Transverse colon (tissue), 4 donors: Measurements from ENCODE around the gene DNAJA2.

Source experiments
- EP300 ChIP-seq: sonication (generic); formaldehyde crosslinking; IDR thresholded peaks from one replicate; pipeline ENCODE4 v1.6.1; 2017; ENCODE audit warnings: antibody characterized with exemption, low read depth
- POLR2A ChIP-seq: fragments of 450-650 bp; IDR thresholded peaks from one replicate; pipeline ENCODE4 v1.6.1; 2016; ENCODE audit warnings: antibody characterized with exemption, mild to moderate bottlenecking, moderate library complexity
- POLR2AphosphoS5 ChIP-seq, 3 donors: sonication (generic); formaldehyde crosslinking; IDR thresholded peaks; one replicate each; pipeline ENCODE4 v1.6.1; 2016; ENCODE audit warnings: antibody characterized with exemption in 3 of 3
- TF ChIP-seq, protein P1 (sequence below), 5 experiments: fragments of 200-600 bp in 3 of 5; fragments of 450-650 bp in 2 of 5; sonication (generic) in 3 of 5; IDR thresholded peaks; 1 replicate in 2 of 5; 2 replicates in 3 of 5; pipeline ENCODE4 v1.5.1; 2016 to 2017; ENCODE audit warnings: antibody characterized with exemption in 5 of 5, inconsistent platforms in 3 of 5, mild to moderate bottlenecking in 2 of 5, moderate library complexity in 1 of 5

DNA sequence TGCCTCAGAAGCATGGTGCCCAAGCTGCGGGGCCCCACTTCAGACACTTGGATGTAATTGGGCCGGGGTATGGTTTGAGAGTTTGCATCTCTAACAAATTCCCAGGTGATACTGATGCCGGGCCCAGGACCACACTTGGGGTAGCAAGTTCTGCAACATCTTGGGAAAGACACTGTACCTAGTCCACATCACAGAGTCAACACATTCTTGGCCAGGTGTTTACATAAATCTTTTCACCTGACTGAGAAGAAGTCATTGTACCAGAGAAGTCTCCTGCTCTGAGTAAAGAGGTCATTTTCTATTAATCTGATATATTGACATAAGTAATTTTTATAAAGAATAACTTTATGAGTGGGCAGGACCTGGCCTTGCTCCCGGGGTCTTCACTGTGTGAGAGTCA is 61.8 kb downstream of the DNAJA2 start:
- no peak for TF ChIP-seq POLR2AphosphoS5 (IDR thresholded peaks at IDR 0.05)
- TF ChIP-seq, protein P1, sequence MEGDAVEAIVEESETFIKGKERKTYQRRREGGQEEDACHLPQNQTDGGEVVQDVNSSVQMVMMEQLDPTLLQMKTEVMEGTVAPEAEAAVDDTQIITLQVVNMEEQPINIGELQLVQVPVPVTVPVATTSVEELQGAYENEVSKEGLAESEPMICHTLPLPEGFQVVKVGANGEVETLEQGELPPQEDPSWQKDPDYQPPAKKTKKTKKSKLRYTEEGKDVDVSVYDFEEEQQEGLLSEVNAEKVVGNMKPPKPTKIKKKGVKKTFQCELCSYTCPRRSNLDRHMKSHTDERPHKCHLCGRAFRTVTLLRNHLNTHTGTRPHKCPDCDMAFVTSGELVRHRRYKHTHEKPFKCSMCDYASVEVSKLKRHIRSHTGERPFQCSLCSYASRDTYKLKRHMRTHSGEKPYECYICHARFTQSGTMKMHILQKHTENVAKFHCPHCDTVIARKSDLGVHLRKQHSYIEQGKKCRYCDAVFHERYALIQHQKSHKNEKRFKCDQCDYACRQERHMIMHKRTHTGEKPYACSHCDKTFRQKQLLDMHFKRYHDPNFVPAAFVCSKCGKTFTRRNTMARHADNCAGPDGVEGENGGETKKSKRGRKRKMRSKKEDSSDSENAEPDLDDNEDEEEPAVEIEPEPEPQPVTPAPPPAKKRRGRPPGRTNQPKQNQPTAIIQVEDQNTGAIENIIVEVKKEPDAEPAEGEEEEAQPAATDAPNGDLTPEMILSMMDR (IDR thresholded peaks at IDR 0.05) = no peak
- no peak for TF ChIP-seq EP300
- TF ChIP-seq POLR2A = no peak
